Subcutaneous abdominal adipose tissue (tissue), 5 donors: ENCODE data around the gene ZBTB42.

Experiments
- H3K27ac ChIP-seq: one replicate; pipeline ENCODE4 v1.7.0; 2013; ENCODE audit warnings: low read depth, mild to moderate bottlenecking, inconsistent platforms, low read length, moderate library complexity
- H3K27me3 ChIP-seq, 5 donors: one replicate each; pipeline ENCODE4 v1.7.0; 2013; ENCODE audit warnings: low read length in 5 of 5, inconsistent platforms in 1 of 5; ENCODE audit not compliant: control insufficient read depth in 5 of 5, insufficient read depth in 4 of 5
- H3K36me3 ChIP-seq, 5 donors: one replicate each; pipeline ENCODE4 v1.7.0; 2013; ENCODE audit warnings: low read length in 5 of 5; ENCODE audit not compliant: control insufficient read depth in 5 of 5, insufficient read depth in 5 of 5
- H3K4me1 ChIP-seq, 5 donors: one replicate each; pipeline ENCODE4 v1.7.0; 2013; ENCODE audit warnings: low read length in 5 of 5, mild to moderate bottlenecking in 3 of 5, moderate library complexity in 1 of 5; ENCODE audit not compliant: control insufficient read depth in 5 of 5, insufficient read depth in 5 of 5
- H3K4me3 ChIP-seq, 5 donors: one replicate each; pipeline ENCODE4 v1.7.0; 2013; ENCODE audit warnings: low read length in 5 of 5, low read depth in 1 of 5
- H3K9ac ChIP-seq, 5 donors: one replicate each; pipeline ENCODE4 v1.7.0; 2013; ENCODE audit warnings: low read length in 5 of 5, mild to moderate bottlenecking in 4 of 5, moderate library complexity in 3 of 5
- H3K9me3 ChIP-seq, 5 donors: one replicate each; pipeline ENCODE4 v1.7.0; 2013; ENCODE audit warnings: low read length in 5 of 5; ENCODE audit not compliant: control insufficient read depth in 5 of 5
- donor health status: healthy.
- donor health status: healthy.
- donor health status: healthy.
- donor health status: healthy.
- donor health status: healthy.

The ZBTB42 gene

GRCh38 chr14:104794631-104794992, 6.3 kb upstream of the ZBTB42 start:
- Histone ChIP-seq H3K4me1 (peaks cover 18 to 87% (median 74%) of the 10 kb centered on the region in 5 donors), H3K36me3 (peaks cover 0 to 29% (median 23%) of the 10 kb centered on the region in 5 donors), H3K9me3 (no peaks in the 10 kb centered on the region), H3K27me3 (no peaks in the 10 kb centered on the region), H3K9ac (peak overlapping the region; percentile 44 to 89 (median 81)), H3K27ac (peak overlapping the region; percentile 60), H3K4me3 (peak overlapping the region; percentile 62 to 81 (median 77))

GRCh38 chr14:104794993-104795780, 5.7 kb upstream of the ZBTB42 start, which contains the start of gene AKT1:
Gene AKT1 (minus strand): TSS chr14:104795748. CDS start chr14:104792643, 3,105 bp downstream.
- H3K4me3 ChIP-seq, result peak within 1 kb of the TSS; percentile 62 to 81 (median 77)
- peaks cover 18 to 91% (median 78%) of the 10 kb centered on the region in 5 donors for H3K4me1 ChIP-seq
- peaks cover 0 to 24% (median 18%) of the 10 kb centered on the region in 5 donors for H3K36me3 ChIP-seq
- no peaks in the 10 kb centered on the region for H3K9me3 ChIP-seq
- H3K27ac ChIP-seq, result peak within 1 kb of the TSS; percentile 97
- H3K27me3 ChIP-seq, result no peaks in the 10 kb centered on the region
- H3K9ac ChIP-seq, result peak within 1 kb of the TSS; percentile 44 to 89 (median 81)

DNA sequence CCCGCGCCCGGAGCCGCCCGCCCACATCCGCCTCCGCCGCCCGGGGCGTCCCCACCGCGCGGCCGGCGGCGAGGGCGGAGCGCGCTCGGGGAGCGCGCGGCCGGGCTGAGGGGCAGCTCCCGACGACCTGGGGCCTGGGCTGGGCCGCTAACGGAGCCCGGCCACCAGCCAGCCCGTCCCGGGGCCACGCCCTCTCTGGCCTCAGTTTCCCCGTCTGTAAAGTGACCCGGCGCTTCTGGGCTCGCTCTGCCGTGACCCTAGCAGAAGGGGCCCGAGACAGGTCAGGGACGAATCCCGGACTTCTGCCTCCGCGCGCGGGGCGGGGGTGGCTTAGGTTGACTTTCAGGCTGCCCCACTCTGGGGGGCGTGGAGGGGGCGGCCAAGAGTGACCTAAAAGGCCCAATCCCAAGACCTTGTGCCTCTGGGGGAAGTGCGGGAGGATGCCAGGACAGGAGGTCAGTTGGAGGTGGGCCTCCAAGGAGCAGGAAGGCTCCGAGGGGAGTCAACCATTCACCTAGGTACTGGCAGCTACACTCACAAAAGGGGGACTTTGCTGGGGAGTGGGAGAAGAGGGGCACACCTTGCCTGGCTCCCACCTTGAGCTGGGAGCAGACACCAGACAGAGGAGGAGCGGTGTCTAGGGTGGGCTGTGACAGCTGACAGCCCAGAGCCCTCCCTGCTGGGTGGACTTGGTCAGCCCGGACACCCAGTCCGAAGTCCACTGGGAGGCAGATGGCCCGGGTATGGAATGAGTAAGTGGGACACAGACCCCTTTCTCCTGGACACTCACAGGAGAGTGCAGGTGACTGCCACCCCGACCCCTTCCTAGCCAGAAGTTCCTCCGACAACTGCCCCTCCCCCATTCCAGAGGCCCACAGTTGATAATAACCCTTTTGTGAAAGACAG, 4.9 kb upstream of the ZBTB42 start:
- H3K4me1 ChIP-seq, result peaks cover 18 to 86% (median 80%) of the 10 kb centered on the region in 5 donors
- H3K9me3 ChIP-seq, result no peaks in the 10 kb centered on the region
- peak overlapping the region; percentile 31 to 63 (median 47) for H3K4me3 ChIP-seq
- peak overlapping the region in 4 of 5 donors; percentile 61 to 75 (median 68) for H3K9ac ChIP-seq
- no peaks in the 10 kb centered on the region for H3K27me3 ChIP-seq
- peak overlapping the region; percentile 97 for H3K27ac ChIP-seq
- H3K36me3 ChIP-seq, result peaks cover 0 to 16% (median 9%) of the 10 kb centered on the region in 5 donors

- H3K27ac ChIP-seq, result peak overlapping the region; percentile 97
- peaks cover 21 to 88% (median 81%) of the 10 kb centered on the region in 5 donors for H3K4me1 ChIP-seq
- peak overlapping the region in 1 of 5 donors; percentile 75 for H3K9ac ChIP-seq
Measured at GRCh38 chr14:104796687-104797081, 4.2 kb upstream of the ZBTB42 start.

DNA sequence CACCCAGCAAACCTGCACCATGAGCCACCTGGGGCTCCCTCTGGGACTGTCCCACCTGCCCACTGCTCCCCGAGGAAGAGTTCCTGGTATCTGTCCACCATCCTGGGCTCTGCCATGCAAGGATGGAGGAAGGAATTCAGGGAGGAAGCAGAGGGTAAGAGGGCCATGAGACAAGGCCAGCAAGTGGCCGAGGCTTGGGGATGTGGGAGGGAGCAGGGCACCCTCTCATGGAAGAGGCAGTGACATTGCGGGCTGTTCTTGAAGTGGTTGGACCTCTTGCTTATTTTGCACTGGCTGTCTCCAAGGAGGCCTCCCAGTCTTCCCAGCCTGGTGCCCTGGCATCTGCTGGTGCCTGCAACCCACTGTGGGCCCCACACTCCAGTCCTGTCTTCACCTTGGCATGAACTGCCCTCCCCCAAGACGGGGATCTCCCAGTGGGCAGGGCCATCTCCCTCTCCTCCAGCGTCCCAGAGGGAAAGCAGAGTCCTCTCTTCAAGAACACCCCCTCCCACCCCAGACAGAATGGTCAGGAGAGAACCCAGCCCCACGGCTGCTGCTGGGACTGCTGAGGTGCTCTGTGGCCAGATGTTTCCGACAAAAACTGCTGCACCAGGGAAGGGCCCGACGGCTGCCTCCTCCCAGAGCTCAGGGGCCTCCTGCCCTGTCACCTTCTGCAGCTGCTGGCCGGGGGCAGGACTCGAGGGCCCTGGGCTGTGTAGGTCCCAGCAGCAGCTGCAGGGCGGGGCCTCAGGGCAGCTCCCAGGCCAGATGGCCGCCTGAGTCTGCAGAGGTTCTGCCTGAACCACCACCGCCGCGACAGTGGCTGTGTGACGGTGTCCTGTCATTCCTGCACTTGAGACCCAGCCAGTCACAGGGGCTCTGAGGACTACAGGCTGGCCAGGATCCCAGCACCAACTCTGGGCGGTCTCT, 3.5 kb upstream of the ZBTB42 start:
- no peaks in the 10 kb centered on the region for H3K27me3 ChIP-seq
- H3K4me1 ChIP-seq, result peaks cover 24 to 87% (median 81%) of the 10 kb centered on the region in 5 donors
- no peak overlapping the region for H3K4me3 ChIP-seq
- H3K36me3 ChIP-seq, result peaks cover 0 to 2% (median 0%) of the 10 kb centered on the region in 5 donors
- H3K27ac ChIP-seq, result peak overlapping the region; percentile 97
- peak overlapping the region in 1 of 5 donors; percentile 38 for H3K9ac ChIP-seq
- H3K9me3 ChIP-seq, result no peaks in the 10 kb centered on the region

More at GRCh38 chr14:104796687-104797081, 4.2 kb upstream of the ZBTB42 start:
- Histone ChIP-seq H3K36me3 (peaks cover 0 to 9% (median 3%) of the 10 kb centered on the region in 5 donors), H3K27me3 (no peaks in the 10 kb centered on the region), H3K4me3 (no peak overlapping the region), H3K9me3 (no peaks in the 10 kb centered on the region)

DNA sequence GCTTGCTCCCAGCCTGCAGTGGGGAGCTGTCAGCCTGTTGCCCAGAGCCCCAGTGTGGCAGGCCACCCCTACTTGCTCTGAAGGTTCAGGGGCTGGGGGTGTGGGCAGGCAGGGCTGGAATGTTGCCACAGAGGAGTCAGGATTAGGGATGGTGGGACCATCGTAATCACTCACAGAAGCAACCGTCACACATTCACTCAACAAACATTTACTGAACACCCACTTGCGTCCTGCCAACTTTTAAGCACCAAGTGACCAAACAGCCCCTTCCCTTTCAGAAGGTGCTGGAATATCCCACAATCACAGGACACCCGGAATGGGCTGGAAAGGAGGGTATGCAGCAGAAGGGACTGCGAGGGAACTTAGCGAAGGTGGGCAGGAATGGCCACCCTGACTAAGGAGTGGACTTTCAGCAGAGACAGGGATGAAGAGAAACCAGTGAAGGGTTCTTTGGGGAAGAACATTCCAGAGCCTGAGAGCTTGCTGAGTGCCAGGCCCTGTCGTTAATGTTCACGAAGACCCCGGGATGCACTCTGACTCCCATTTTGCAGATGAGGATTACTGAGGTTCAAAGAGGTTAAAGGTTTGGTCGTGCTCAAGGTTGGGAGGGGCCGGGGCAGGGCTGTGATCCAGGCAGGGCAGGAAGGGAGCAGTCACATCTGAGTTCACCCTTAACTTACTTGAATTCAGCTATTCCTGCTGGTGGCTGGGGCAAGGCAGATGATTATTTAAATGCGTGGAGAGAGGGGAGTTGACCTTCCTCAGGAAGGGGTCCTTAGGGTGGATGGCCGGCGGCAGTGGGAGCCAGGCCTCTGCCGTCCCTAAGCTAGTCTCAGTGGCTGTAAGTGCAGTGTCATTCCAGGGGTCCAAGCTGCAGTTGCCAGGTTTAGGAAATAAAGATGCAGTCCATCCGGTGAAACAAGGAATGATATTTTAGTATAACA, 2.3 kb upstream of the ZBTB42 start:
- H3K36me3 ChIP-seq, result no peaks in the 10 kb centered on the region
- H3K27me3 ChIP-seq, result no peaks in the 10 kb centered on the region
- peak overlapping the region in 2 of 5 donors; percentile 55 to 92 for H3K9ac ChIP-seq
- peak overlapping the region; percentile 97 for H3K27ac ChIP-seq
- peaks cover 24 to 79% (median 73%) of the 10 kb centered on the region in 5 donors for H3K4me1 ChIP-seq
- H3K4me3 ChIP-seq, result no peak overlapping the region
- no peaks in the 10 kb centered on the region for H3K9me3 ChIP-seq

- Histone ChIP-seq H3K9ac (peak overlapping the region; percentile 55 to 92 (median 84)), H3K4me3 (peak overlapping the region; percentile 40 to 68 (median 64))
Measured at GRCh38 chr14:104799244-104800014, 1.5 kb upstream of the ZBTB42 start.

More at GRCh38 chr14:104799244-104800014, 1.5 kb upstream of the ZBTB42 start:
- H3K27ac ChIP-seq, result peak overlapping the region; percentile 97
- no peaks in the 10 kb centered on the region for H3K36me3 ChIP-seq
- H3K9me3 ChIP-seq, result no peaks in the 10 kb centered on the region
- H3K27me3 ChIP-seq, result no peaks in the 10 kb centered on the region
- H3K4me1 ChIP-seq, result peaks cover 16 to 71% (median 65%) of the 10 kb centered on the region in 5 donors
